MM.1S (cell line): ENCODE results near the gene CRTC3.

Experiments
- EZH2 ChIP-seq: fragments of 300-600 bp; sonication (generic); optimal IDR thresholded peaks from 2 replicates; pipeline ENCODE3; 2017; ENCODE audit warnings: low read depth, mild to moderate bottlenecking, antibody characterized with exemption, low read length, mixed read lengths
- EZH2phosphoT487 ChIP-seq: fragments of 300-600 bp; sonication (generic); IDR thresholded peaks from 2 replicates; pipeline ENCODE4 v1.6.1; 2018; ENCODE audit warnings: antibody characterized with exemption, low read length
- TF ChIP-seq, protein P1 (sequence below): fragments of 300-600 bp; sonication (generic); IDR thresholded peaks from 2 replicates; pipeline ENCODE4 v1.5.1; 2016; ENCODE audit warnings: antibody characterized with exemption, low read length, mixed read lengths

DNA sequence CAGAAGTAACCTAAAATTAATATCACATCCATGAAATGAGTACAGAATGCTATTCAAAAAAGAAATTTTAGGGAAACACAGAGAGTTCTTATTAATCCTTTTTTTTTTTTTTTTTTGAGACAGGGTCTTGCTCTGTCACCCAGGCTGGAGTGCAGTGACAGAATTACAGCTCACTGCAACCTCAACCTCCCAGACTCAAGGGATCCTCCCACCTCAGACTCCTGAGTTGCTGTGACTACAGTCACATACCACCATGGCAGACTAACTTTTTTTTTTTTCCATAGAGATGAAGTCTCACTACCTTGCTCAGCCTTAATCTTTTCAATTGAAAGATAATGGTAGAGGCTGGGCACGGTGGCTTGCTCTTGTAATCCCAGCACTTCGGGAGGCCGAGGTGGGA lies 6.3 kb upstream of the CRTC3 start:
- TF ChIP-seq, protein P1, sequence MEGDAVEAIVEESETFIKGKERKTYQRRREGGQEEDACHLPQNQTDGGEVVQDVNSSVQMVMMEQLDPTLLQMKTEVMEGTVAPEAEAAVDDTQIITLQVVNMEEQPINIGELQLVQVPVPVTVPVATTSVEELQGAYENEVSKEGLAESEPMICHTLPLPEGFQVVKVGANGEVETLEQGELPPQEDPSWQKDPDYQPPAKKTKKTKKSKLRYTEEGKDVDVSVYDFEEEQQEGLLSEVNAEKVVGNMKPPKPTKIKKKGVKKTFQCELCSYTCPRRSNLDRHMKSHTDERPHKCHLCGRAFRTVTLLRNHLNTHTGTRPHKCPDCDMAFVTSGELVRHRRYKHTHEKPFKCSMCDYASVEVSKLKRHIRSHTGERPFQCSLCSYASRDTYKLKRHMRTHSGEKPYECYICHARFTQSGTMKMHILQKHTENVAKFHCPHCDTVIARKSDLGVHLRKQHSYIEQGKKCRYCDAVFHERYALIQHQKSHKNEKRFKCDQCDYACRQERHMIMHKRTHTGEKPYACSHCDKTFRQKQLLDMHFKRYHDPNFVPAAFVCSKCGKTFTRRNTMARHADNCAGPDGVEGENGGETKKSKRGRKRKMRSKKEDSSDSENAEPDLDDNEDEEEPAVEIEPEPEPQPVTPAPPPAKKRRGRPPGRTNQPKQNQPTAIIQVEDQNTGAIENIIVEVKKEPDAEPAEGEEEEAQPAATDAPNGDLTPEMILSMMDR: no peak
- no peak for TF ChIP-seq EZH2phosphoT487
- no peak for TF ChIP-seq EZH2
